ENCODE results near the gene ARID5B. TPM values are rescaled to one million over a fixed set of nuclear protein-coding genes. Genes with fewer than 3 reads are reported as not detected.

The ARID5B gene
- total RNA-seq, 4 donors from 2014 or later, result 47.2 to 127 (median 62.8) TPM

DNA sequence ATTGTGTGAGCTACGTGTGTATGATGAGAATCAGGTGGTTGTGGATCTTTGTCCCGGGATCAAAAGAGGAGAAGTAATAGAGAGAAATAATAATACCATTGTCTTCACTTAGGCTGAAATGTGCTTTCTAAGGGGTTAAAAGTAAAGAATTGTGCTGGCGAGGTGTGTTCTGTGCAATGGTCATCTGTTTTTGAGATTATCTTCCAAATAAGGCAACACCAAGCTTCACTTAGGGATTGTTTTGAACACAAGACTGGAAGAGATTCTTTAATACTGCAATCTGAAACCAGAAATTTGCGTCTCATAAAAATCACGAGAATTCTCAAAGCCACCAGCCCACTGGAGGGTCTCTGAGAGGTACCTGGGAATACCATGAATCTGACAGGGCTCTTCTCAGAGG lies 84.2 kb downstream of the ARID5B start:
- TF ChIP-seq CTCF (IDR thresholded peaks at IDR 0.05) (no peak), POLR2A (IDR thresholded peaks at IDR 0.05) (no peak)
- no peak for DNase-seq (ENCODE audit: low spot score in 2 of 2)
- no peak overlapping the region for H3K4me3 ChIP-seq (ENCODE audit: low read depth, poor library complexity, severe bottlenecking)
- intact Hi-C loops (cut with DNase I; ENCODE audit: low total_unique reads), result no loop called here
- 89 to 93% methylated on average over 5 of the region's 5 CpGs for WGBS, 2 donors

DNA sequence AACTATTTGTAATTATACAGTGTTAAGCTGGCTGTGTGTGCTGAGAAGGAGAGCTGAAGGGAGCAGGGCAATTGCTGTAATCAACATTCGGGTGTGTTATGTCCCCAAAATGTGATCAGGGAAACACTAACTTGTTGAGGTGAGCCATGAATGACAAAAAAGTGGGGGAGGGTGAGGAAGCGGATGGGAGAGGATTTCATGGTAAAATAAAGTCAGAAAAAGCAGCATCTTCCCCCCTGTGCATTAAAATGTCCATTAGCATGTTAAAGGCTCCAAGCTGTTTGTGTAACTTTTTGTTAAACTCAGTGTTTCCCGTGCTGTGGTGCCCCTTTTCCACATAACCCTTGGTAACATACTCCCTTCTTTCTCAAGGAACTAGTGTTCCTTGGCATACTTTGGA lies 84.9 kb downstream of the ARID5B start:
- TF ChIP-seq CTCF (IDR thresholded peaks at IDR 0.05) (no peak), POLR2A (IDR thresholded peaks at IDR 0.05) (no peak)
- 84 to 95% methylated on average over 3 of the region's 3 CpGs for WGBS, 2 donors
- no peak for DNase-seq (ENCODE audit: low spot score in 2 of 2)
- no peak overlapping the region for H3K4me3 ChIP-seq (ENCODE audit: low read depth, poor library complexity, severe bottlenecking)
- intact Hi-C loops (cut with DNase I; ENCODE audit: low total_unique reads), result no loop called here

- no peak for DNase-seq (ENCODE audit: low spot score in 2 of 2)
- no peak overlapping the region for H3K4me3 ChIP-seq (ENCODE audit: low read depth, poor library complexity, severe bottlenecking)
- WGBS, 2 donors, result 88 to 93% methylated on average over 6 of the region's 6 CpGs
- intact Hi-C loops (cut with DNase I; ENCODE audit: low total_unique reads), result no loop called here
- TF ChIP-seq POLR2A (IDR thresholded peaks at IDR 0.05), result no peak
- no peak for TF ChIP-seq CTCF (IDR thresholded peaks at IDR 0.05)
These were observed 85.4 kb downstream of the ARID5B start for GRCh38 chr10:61986788-61987492.

GRCh38 chr10:61987537-61987936 lies 86.0 kb downstream of the ARID5B start:
- no peak overlapping the region for H3K4me3 ChIP-seq (ENCODE audit: low read depth, poor library complexity, severe bottlenecking)

DNA sequence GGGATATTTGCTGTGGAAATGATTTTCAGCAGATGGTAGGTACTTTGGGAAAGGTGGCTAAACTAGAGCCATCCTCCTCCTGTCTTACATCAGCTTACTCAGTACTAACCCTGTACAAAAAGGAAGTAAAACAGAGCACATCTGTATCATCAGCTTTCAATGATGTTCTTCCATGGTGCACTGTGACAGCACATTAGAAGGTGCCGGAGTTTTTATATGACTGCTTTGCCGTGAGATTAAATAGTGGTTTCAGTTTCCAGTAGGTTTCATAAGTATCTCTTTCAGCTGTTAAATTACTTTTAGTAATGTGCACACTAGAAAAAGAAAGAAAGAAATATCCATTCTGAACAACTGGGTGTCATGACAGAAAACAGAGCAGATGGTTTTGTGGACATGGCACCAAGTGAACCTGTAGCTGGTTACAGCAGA lies 86.5 kb downstream of the ARID5B start:
- WGBS, 2 donors, result 8 to 20% methylated on average over 2 of the region's 2 CpGs
- intact Hi-C loops (cut with DNase I; ENCODE audit: low total_unique reads), result no loop called here
- no peak for DNase-seq (ENCODE audit: low spot score in 2 of 2)
- H3K4me3 ChIP-seq (ENCODE audit: low read depth, poor library complexity, severe bottlenecking), result no peak overlapping the region
- TF ChIP-seq CTCF (IDR thresholded peaks at IDR 0.05) (no peak), POLR2A (IDR thresholded peaks at IDR 0.05) (no peak)

More at GRCh38 chr10:61987537-61987936, 86.0 kb downstream of the ARID5B start:
- WGBS, 2 donors, result 72 to 81% methylated on average over 3 of the region's 3 CpGs
- DNase-seq (ENCODE audit: low spot score in 2 of 2), result no peak
- TF ChIP-seq POLR2A (IDR thresholded peaks at IDR 0.05) (no peak), CTCF (IDR thresholded peaks at IDR 0.05) (no peak)
- intact Hi-C loops (cut with DNase I; ENCODE audit: low total_unique reads), result no loop called here
